HFF-Myc (cell line): Measurements from ENCODE around the gene PROM1.

Experiments used
- DNase-seq: peaks from one replicate; pipeline ENCODE4 v3.0.0-alpha.2; 2011; ENCODE audit warnings: low read depth; ENCODE audit errors: extremely low read depth
- H3K4me3 ChIP-seq: replicated peaks from 2 replicates; pipeline ENCODE4 v1.5.1; 2011; ENCODE audit warnings: low read depth, mild to moderate bottlenecking, control low read depth, low read length
- CTCF ChIP-seq: IDR thresholded peaks from 2 replicates; pipeline ENCODE4 v1.5.1; 2012; ENCODE audit warnings: mild to moderate bottlenecking, low read depth, low read length, control low read depth; ENCODE audit errors: missing control alignments

Gene PROM1

GRCh38 chr4:16070203-16070602, 13.6 kb downstream of the PROM1 start:
- H3K4me3 ChIP-seq, result no peak overlapping the region
- TF ChIP-seq CTCF, result no peak

DNA sequence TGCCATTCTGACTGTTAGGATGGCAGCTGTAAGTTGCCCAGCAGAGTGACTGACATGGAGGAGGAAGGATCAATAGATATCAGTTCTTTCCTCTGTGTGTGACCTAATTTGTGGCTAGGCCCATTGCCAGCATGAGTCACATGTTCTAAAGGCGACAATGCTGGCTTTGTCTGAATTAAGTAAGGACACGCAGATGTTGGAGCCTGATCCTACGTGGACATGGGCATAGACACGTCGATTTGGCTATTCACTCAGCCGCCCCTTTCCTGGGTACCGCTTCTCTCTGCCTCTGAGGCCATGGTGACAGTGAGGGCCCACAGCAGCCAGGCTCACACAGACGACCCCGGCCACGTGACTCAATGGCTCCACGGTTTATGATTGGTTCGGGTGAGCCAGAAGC, 16.3 kb downstream of the PROM1 start:
- DNase-seq, result no peak
- no peak overlapping the region for H3K4me3 ChIP-seq
- no peak for TF ChIP-seq CTCF

More at GRCh38 chr4:16070203-16070602, 13.6 kb downstream of the PROM1 start:
- no peak for DNase-seq

DNA sequence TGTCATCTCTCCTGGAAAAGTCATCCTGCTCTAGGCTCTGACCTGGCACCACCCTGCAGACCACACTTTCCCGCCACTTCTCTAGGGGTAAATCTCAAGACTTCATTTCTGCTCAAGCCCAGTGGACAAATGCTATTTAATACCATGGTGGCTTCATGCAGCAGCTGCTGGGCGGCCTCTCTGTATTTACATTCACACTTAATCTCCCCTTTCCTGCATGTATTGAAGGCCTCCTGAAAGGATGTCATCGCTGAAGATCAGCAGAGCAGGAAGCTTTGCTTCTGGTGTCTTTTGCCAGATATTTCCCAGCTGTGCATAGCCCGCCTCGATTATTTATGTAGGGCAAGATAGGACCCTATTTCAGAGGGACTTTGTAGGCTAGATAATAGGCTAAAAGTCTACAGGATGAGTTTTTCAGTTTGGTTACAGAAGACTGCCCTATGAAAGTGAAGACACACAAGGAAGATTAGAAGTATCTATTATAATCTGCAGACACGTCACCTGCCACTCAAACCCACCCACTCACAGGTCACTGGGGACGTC, 17.2 kb downstream of the PROM1 start:
- H3K4me3 ChIP-seq, result no peak overlapping the region
- DNase-seq, result no peak
- no peak for TF ChIP-seq CTCF

DNA sequence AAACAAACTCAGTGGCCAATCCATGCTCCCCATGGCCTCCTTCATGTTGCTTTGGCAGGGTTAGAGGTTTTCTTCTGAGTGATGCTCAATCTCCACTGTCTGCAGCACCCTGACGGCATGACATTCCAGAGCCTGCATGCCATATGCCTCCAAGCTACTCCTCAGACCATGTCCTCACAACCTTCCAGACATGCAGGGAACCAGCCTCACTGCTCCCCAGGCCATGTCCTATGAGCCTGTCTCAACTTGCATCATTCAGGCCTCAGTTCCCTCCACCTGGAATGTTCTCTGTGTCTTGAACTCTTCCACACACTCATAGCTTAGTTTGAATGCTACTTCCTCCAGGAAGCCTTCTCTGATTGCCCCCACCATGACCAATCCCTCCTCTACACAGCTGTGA, 18.8 kb downstream of the PROM1 start:
- H3K4me3 ChIP-seq, result no peak overlapping the region
- no peak for TF ChIP-seq CTCF
- DNase-seq, result no peak

DNA sequence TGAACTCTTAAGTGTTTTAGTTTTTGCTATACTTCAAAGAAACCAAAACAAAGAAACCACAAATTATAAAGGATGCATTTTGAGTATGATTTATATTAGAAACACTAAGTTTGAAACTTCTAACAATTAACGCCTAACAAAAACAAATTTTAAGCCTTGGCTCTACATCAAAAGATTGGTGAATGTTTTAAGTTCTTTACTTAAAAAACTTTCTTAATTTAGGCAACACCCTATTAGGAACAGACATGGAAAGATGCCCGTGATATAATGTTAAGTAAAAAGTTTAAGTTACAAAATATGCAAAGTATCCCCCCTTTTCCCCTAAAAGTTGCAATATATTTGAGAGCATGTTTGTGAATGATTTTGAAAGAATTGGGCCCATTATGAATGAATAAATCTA, 21.2 kb downstream of the PROM1 start:
- no peak overlapping the region for H3K4me3 ChIP-seq
- no peak for TF ChIP-seq CTCF
- DNase-seq, result no peak

DNA sequence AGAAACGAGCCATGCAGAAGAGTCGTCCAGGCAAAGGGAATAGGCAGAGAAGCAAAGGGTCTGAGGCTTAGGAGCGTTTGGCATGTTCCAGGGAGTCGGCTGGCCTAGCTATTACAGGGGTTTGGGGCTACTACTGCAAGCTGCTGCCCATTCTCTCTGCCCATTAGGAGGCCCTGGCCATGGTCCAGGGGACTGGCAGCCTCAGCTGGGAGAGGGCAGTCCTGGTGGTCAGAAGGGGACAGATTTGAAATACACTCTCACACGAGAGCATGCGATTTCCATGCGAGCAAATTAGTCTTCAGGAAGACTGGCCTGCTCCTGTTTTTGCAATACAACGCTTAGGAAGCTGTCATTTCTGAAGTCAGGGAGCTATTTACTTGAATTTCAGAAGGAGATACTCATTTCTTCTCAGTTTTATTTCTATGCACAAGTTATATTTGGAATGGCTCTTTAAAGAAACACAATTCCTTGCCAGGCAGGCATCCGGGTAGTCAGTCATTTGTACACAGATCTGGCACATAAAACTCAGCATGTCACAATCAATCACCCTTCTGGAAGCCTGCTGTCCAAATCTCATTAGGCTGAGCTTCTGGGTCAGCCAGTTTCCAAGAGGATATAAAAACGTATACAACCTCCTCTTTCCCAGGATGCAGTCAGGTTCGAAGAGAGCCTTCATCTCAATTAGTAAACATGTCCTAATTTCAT, 27.0 kb downstream of the PROM1 start:
- no peak for DNase-seq
- TF ChIP-seq CTCF, result no peak
- H3K4me3 ChIP-seq, result no peak overlapping the region
